GM23248 (cell line): Measurements from ENCODE around the gene YJEFN3.

Experiments
- EZH2 ChIP-seq: fragments of 200-600 bp; sonication (generic); IDR thresholded peaks from 2 replicates; pipeline ENCODE4 v1.6.1; 2018; ENCODE audit warnings: antibody characterized with exemption, mild to moderate bottlenecking; ENCODE audit not compliant: insufficient read depth, poor library complexity, severe bottlenecking
- EZH2phosphoT487 ChIP-seq: fragments of 200-600 bp; sonication (generic); IDR thresholded peaks from 2 replicates; pipeline ENCODE4 v1.6.1; 2018; ENCODE audit warnings: antibody characterized with exemption, moderate library complexity, mild to moderate bottlenecking, low read depth; ENCODE audit not compliant: insufficient read depth

DNA sequence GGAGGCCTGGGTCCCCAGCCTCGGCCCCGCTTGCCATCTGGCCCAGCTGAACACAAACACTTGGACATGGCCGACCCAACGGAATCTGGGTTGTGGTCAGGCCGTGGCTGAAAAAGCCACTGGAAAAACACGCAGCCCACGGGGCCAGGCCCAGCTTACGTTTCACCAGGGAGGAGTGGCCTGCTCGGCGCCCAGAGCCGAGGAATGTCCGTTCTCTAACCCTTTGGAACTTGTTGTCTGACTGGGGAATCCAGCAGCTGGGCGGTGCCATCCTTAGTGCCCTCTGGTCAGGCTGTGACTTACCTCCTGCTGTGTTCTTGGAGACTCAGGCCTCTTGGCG, 23.1 kb downstream of the YJEFN3 start:
- no peak for TF ChIP-seq EZH2
- TF ChIP-seq EZH2phosphoT487, result no peak
